Endodermal cell (in vitro differentiated cells): Measurements from ENCODE around the gene CD151. TPM values are rescaled to one million over a fixed set of nuclear protein-coding genes. Genes with fewer than 3 reads are reported as not detected.

Source experiments
- DNase-seq: peaks from one replicate; pipeline ENCODE4 v3.0.0-alpha.2; 2017
- H3K27ac ChIP-seq: 2 replicates; pipeline ENCODE4 v1.5.1; 2013; ENCODE audit warnings: mild to moderate bottlenecking, low read depth, low read length, moderate library complexity
- H3K27me3 ChIP-seq: 2 replicates; pipeline ENCODE4 v1.6.1; 2013; ENCODE audit warnings: mild to moderate bottlenecking, low read length, moderate library complexity; ENCODE audit not compliant: insufficient read depth, control insufficient read depth, poor library complexity, severe bottlenecking
- H3K36me3 ChIP-seq: 2 replicates; pipeline ENCODE4 v1.7.0; 2013; ENCODE audit warnings: mild to moderate bottlenecking, low read length, moderate library complexity; ENCODE audit not compliant: control insufficient read depth, insufficient read depth
- H3K4me1 ChIP-seq: one replicate; pipeline ENCODE4 v1.7.0; 2013; ENCODE audit warnings: low read length; ENCODE audit not compliant: control insufficient read depth, insufficient read depth
- H3K4me3 ChIP-seq: 2 replicates; pipeline ENCODE4 v1.5.1; 2013; ENCODE audit warnings: mild to moderate bottlenecking, low read length, moderate library complexity
- H3K9ac ChIP-seq: 2 replicates; pipeline ENCODE4 v1.6.1; 2013; ENCODE audit warnings: mild to moderate bottlenecking, low read length, moderate library complexity; ENCODE audit not compliant: poor library complexity, severe bottlenecking; ENCODE audit errors: extremely low read depth
- H3K9me3 ChIP-seq: 2 replicates; pipeline ENCODE4 v1.6.1; 2013; ENCODE audit warnings: mild to moderate bottlenecking, low read length, moderate library complexity; ENCODE audit not compliant: control insufficient read depth
- H3K27ac Mint-ChIP-seq: 2 replicates; pipeline ENCODE4 v1.8.0; 2020; ENCODE audit warnings: mixed read lengths
- H3K27me3 Mint-ChIP-seq: 2 replicates; pipeline ENCODE4 v1.8.0; 2021; ENCODE audit warnings: mild to moderate bottlenecking, mixed read lengths; ENCODE audit not compliant: insufficient read depth
- H3K36me3 Mint-ChIP-seq: 2 replicates; pipeline ENCODE4 v1.8.0; 2020; ENCODE audit warnings: low read depth, mixed read lengths
- H3K4me1 Mint-ChIP-seq: 2 replicates; pipeline ENCODE4 v1.8.0; 2020; ENCODE audit warnings: mixed read lengths
- H3K4me3 Mint-ChIP-seq: 2 replicates; pipeline ENCODE4 v1.8.0; 2020; ENCODE audit warnings: mild to moderate bottlenecking, moderate library complexity, mixed read lengths
- H3K9me3 Mint-ChIP-seq: 2 replicates; pipeline ENCODE4 v1.8.0; 2020; ENCODE audit warnings: mild to moderate bottlenecking, mixed read lengths
- WGBS, 2 experiments: methylation state at CpG; one replicate each; pipeline versions ENCODE4 v1.1.5 to v1.1.7; 2013; ENCODE audit warnings: missing lambda C conversion rate in 2 of 2, mixed read lengths in 1 of 2; ENCODE audit not compliant: insufficient coverage in 1 of 2, insufficient read length in 1 of 2; 5-methylcytosine and 5-hydroxymethylcytosine counted together
- total RNA-seq, 2 donors: library from RNA; stranded (reverse); fragmentation: NEBNext Ultra II Directional in 1 of 2; extraction: Animal tissue kit (Norgen Biotek cat#: 25700) in 1 of 2; gene quantifications; 2 replicates in 1 of 2; 3 replicates in 1 of 2; pipeline ENCODE4 v1.2.1, GENCODE V29; 2021
- TF ChIP-seq, protein P1 (sequence below): fragments of 200-600 bp; sonication (generic); conservative IDR thresholded peaks from 2 replicates; pipeline ENCODE4 v1.5.0; 2021; ENCODE audit warnings: antibody characterized with exemption, mild to moderate bottlenecking

The CD151 gene
- total RNA-seq, 2 donors from 2014 or later = 139 to 165 TPM

DNA sequence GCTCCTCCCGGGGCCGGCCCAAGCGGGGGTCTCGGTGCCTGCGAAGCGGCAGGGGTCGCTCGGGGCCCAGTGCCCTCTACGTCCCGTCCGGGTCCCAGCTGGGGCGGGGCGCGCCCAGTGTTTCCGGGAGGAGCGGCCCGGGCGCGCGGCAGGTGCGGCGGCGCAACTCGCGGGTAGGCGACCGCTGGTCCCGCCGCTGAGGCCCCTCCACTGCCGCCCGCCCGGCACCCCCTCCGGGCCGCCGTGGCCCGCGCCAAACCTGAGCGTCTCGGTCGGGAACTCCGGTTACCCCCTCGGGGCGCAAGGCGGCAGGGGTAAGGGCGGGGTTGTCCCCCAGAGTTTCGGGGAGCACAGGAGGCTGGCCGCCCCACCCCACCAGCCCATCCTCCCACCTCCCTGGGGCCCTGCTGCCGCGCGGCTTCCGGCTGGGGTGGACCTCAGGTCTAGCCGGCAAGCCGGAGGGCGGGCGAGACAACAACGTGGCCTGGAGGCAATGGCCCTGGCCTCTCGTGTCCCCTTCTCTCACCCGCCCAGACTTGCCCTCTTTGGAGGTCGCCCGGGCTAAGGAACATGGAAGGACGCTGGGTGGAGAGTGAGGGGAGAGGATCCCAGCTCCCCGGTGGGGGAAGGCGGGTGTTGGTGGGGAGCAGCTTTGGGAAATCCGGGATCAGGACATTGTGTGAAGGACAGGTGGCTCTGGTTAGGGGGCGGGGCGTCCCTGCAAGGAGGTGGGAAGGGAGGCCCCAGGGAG lies 5.4 kb upstream of the CD151 start:
- no peaks in the 10 kb centered on the region for H3K36me3 ChIP-seq
- Mint-ChIP-seq H3K27ac (peak overlapping the region; percentile 90), H3K4me1 (peaks cover 22% of the 10 kb centered on the region), H3K27me3 (peaks cover 48% of the 10 kb centered on the region), H3K36me3 (peaks cover 12% of the 10 kb centered on the region), H3K9me3 (no peaks in the 10 kb centered on the region), H3K4me3 (peak overlapping the region; percentile 69)
- H3K9ac ChIP-seq = no peak overlapping the region
- peaks cover 18% of the 10 kb centered on the region for H3K4me1 ChIP-seq
- no peak overlapping the region for H3K27ac ChIP-seq
- H3K27me3 ChIP-seq = peaks cover 66% of the 10 kb centered on the region
- DNase-seq = peak; percentile 89
- TF ChIP-seq, protein P1, sequence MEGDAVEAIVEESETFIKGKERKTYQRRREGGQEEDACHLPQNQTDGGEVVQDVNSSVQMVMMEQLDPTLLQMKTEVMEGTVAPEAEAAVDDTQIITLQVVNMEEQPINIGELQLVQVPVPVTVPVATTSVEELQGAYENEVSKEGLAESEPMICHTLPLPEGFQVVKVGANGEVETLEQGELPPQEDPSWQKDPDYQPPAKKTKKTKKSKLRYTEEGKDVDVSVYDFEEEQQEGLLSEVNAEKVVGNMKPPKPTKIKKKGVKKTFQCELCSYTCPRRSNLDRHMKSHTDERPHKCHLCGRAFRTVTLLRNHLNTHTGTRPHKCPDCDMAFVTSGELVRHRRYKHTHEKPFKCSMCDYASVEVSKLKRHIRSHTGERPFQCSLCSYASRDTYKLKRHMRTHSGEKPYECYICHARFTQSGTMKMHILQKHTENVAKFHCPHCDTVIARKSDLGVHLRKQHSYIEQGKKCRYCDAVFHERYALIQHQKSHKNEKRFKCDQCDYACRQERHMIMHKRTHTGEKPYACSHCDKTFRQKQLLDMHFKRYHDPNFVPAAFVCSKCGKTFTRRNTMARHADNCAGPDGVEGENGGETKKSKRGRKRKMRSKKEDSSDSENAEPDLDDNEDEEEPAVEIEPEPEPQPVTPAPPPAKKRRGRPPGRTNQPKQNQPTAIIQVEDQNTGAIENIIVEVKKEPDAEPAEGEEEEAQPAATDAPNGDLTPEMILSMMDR = peak; percentile 18
- H3K9me3 ChIP-seq = no peaks in the 10 kb centered on the region
- H3K4me3 ChIP-seq = peak overlapping the region; percentile 68
- WGBS, 2 experiments = 4% methylated on average over 66 of the region's 66 CpGs; no CpG with 5 or more reads in 1 of the 2 experiments

DNA sequence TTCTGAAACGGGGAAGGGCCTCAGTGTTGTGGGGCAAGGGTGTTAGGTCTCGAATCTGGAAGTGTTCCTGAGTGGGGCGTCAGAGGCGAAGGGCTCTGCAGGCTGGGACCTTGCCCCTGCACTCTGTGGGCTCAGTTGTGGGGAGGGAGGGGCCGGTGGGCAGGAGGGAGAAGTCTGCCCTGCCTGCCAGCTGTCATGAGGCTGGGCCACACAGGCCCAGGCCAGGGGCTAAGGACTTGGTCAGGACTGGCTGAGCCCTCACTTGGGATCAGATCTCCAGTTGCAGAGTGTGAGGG lies 4.9 kb upstream of the CD151 start, which contains the start of gene CRACR2B:
CRACR2B (plus strand) TSS at position 23 of the 296 bp plus-strand sequence. CDS start 689 bp downstream, outside the sequence.
- Histone ChIP-seq H3K9me3 (no peaks in the 10 kb centered on the region), H3K36me3 (no peaks in the 10 kb centered on the region), H3K4me3 (peak within 1 kb of the TSS; percentile 68), H3K27ac (peak within 1 kb of the TSS; percentile 49), H3K27me3 (peaks cover 66% of the 10 kb centered on the region), H3K4me1 (peaks cover 18% of the 10 kb centered on the region), H3K9ac (no peak within 1 kb of the TSS)
- no peak for DNase-seq
- 42 to 54% methylated on average over 4 to 5 of the region's 5 CpGs for WGBS, 2 experiments
- Mint-ChIP-seq H3K27ac (peak within 1 kb of the TSS; percentile 90), H3K4me1 (peaks cover 24% of the 10 kb centered on the region), H3K9me3 (no peaks in the 10 kb centered on the region), H3K4me3 (peak within 1 kb of the TSS; percentile 69), H3K27me3 (peaks cover 50% of the 10 kb centered on the region), H3K36me3 (peaks cover 9% of the 10 kb centered on the region)
- TF ChIP-seq, protein P1 = no peak

DNA sequence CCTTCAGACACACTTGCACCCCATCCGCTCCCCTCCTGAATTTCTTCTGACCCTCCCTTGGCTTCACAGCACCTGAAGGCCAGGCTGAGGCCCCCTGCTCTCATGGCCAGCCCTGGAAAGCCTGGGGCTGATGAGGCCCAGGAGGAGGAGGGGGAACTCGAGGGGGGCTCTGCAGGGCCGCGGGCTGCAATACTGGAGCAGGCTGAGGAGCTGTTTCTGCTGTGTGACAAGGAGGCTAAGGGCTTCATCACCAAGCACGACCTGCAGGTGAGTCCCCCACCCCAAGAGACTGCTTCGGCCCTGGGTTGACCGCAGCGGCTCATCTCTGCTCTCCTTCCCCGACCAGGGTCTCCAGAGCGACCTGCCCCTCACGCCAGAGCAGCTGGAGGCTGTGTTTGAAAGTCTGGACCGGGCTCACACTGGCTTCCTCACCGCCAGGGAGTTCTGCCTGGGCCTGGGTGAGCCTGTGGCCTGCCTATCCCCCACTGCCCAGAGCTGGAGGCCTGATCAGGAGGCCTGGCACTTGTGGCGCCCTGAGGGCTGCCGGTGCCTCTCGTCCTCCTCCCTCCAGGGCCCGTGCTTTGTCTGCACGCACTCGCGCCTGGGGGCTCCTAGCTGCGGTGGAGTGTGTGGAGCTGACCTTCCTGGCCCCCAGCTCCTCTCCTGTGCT lies 4.1 kb upstream of the CD151 start:
- H3K4me1 Mint-ChIP-seq = peaks cover 24% of the 10 kb centered on the region
- 56 to 69% methylated on average over 15 to 21 of the region's 21 CpGs for WGBS, 2 experiments
- Histone ChIP-seq H3K9me3 (no peaks in the 10 kb centered on the region), H3K4me3 (no peak overlapping the region), H3K4me1 (peaks cover 18% of the 10 kb centered on the region), H3K9ac (no peak overlapping the region), H3K27me3 (peaks cover 66% of the 10 kb centered on the region), H3K36me3 (no peaks in the 10 kb centered on the region), H3K27ac (peak overlapping the region; percentile 49)
- TF ChIP-seq, protein P1 = no peak
- H3K36me3 Mint-ChIP-seq = peaks cover 7% of the 10 kb centered on the region
- peak; percentile 70 for DNase-seq
- H3K27me3 Mint-ChIP-seq = peaks cover 50% of the 10 kb centered on the region
- H3K9me3 Mint-ChIP-seq = no peaks in the 10 kb centered on the region
- peak overlapping the region; percentile 59 for H3K4me3 Mint-ChIP-seq
- H3K27ac Mint-ChIP-seq = no peak overlapping the region
